GM21381 (cell line): ENCODE data around the gene BPHL.
"Not testable (repeated sequence)": the region's sequence is repeated elsewhere in the genome, so short reads cannot be mapped to it uniquely, and the experiment has no call there.

Source experiments
- ATAC-seq: cut with Tn5 transposase; IDR thresholded peaks from one replicate; pipeline ENCODE4 v1.9.1; 2021; ENCODE audit warnings: mild to moderate bottlenecking, moderate library complexity; ENCODE audit not compliant: unreplicated experiment

BPHL gene

GRCh38 chr6:3176562-3177355 lies 58.2 kb downstream of the BPHL start:
- no peak for ATAC-seq

GRCh38 chr6:3178666-3179065 lies 60.2 kb downstream of the BPHL start:
- ATAC-seq, result not testable (repeated sequence)

GRCh38 chr6:3179945-3180344 lies 61.4 kb downstream of the BPHL start:
- ATAC-seq, result not testable (repeated sequence)

- ATAC-seq, result no peak
Observed at GRCh38 chr6:3181105-3181504, 62.6 kb downstream of the BPHL start.

GRCh38 chr6:3183066-3183465 lies 64.6 kb downstream of the BPHL start:
- no peak for ATAC-seq

GRCh38 chr6:3186974-3187382 lies 68.5 kb downstream of the BPHL start:
- no peak for ATAC-seq

GRCh38 chr6:3188262-3188661 lies 69.8 kb downstream of the BPHL start:
- no peak for ATAC-seq

GRCh38 chr6:3189192-3189591 lies 70.7 kb downstream of the BPHL start:
- not testable (repeated sequence) for ATAC-seq

GRCh38 chr6:3190056-3190455 lies 71.5 kb downstream of the BPHL start:
- ATAC-seq, result no peak

GRCh38 chr6:3190779-3191178 lies 72.3 kb downstream of the BPHL start:
- ATAC-seq, result no peak

- no peak for ATAC-seq
Observed at GRCh38 chr6:3193102-3193849, 74.8 kb downstream of the BPHL start.

- no peak for ATAC-seq
Observed at GRCh38 chr6:3194535-3195419, 76.3 kb downstream of the BPHL start.

GRCh38 chr6:3195420-3195694 lies 76.8 kb downstream of the BPHL start:
- no peak for ATAC-seq

- no peak for ATAC-seq
Observed at GRCh38 chr6:3195695-3196497, 77.4 kb downstream of the BPHL start.

GRCh38 chr6:3196770-3197169 lies 78.3 kb downstream of the BPHL start:
- ATAC-seq, result no peak

GRCh38 chr6:3197734-3198133 lies 79.2 kb downstream of the BPHL start:
- not testable (repeated sequence) for ATAC-seq

GRCh38 chr6:3199382-3199781 lies 80.9 kb downstream of the BPHL start:
- ATAC-seq, result no peak

GRCh38 chr6:3200682-3201081 lies 82.2 kb downstream of the BPHL start:
- ATAC-seq, result no peak

- no peak for ATAC-seq
Observed at GRCh38 chr6:3201388-3201787, 82.9 kb downstream of the BPHL start.
